ENCODE data around the gene SPNS3.
A peak's percentile ranks its signal among the peaks of the same experiment; 100 is the strongest.

Gene SPNS3

GRCh38 chr17:4478318-4478830 is 44.6 kb downstream of the SPNS3 start:
- peak overlapping the region; percentile 9 to 90 for H3K27ac ChIP-seq (ENCODE audit: low read depth in 2 of 2, low read length in 2 of 2)
- no peaks in the 10 kb centered on the region for H3K9me3 ChIP-seq (ENCODE audit: control insufficient read depth in 2 of 2, low read length in 2 of 2)
- H3K36me3 ChIP-seq (ENCODE audit: control insufficient read depth in 2 of 2, insufficient read depth in 2 of 2, low read length in 2 of 2), result no peaks in the 10 kb centered on the region
- peaks cover 48 to 70% of the 10 kb centered on the region in 2 donors for H3K4me1 ChIP-seq (ENCODE audit: control insufficient read depth in 2 of 2, insufficient read depth in 2 of 2, low read length in 2 of 2)
- no peak overlapping the region for H3K4me3 ChIP-seq (ENCODE audit: low read length in 2 of 2)
- H3K27me3 ChIP-seq (ENCODE audit: control insufficient read depth in 2 of 2, insufficient read depth in 2 of 2, low read length in 2 of 2), result no peaks in the 10 kb centered on the region
- H3K9ac ChIP-seq (ENCODE audit: low read depth in 1 of 2, low read length in 2 of 2), result peak overlapping the region in 1 of 2 donors; percentile 4

- Histone ChIP-seq H3K9me3 (ENCODE audit: control insufficient read depth in 2 of 2, low read length in 2 of 2) (no peaks in the 10 kb centered on the region), H3K9ac (ENCODE audit: low read depth in 1 of 2, low read length in 2 of 2) (peak overlapping the region; percentile 24 to 67), H3K27ac (ENCODE audit: low read depth in 2 of 2, low read length in 2 of 2) (peak overlapping the region; percentile 90 to 94), H3K4me1 (ENCODE audit: control insufficient read depth in 2 of 2, insufficient read depth in 2 of 2, low read length in 2 of 2) (peaks cover 54 to 77% of the 10 kb centered on the region in 2 donors), H3K36me3 (ENCODE audit: control insufficient read depth in 2 of 2, insufficient read depth in 2 of 2, low read length in 2 of 2) (no peaks in the 10 kb centered on the region), H3K4me3 (ENCODE audit: low read length in 2 of 2) (peak overlapping the region in 1 of 2 donors; percentile 48), H3K27me3 (ENCODE audit: control insufficient read depth in 2 of 2, insufficient read depth in 2 of 2, low read length in 2 of 2) (no peaks in the 10 kb centered on the region)
Observed at GRCh38 chr17:4479340-4479981, 45.7 kb downstream of the SPNS3 start.

GRCh38 chr17:4479982-4480751 is 46.4 kb downstream of the SPNS3 start:
- peaks cover 54 to 77% of the 10 kb centered on the region in 2 donors for H3K4me1 ChIP-seq (ENCODE audit: control insufficient read depth in 2 of 2, insufficient read depth in 2 of 2, low read length in 2 of 2)
- H3K9ac ChIP-seq (ENCODE audit: low read depth in 1 of 2, low read length in 2 of 2), result peak overlapping the region; percentile 60 to 76
- peak overlapping the region; percentile 13 to 28 for H3K4me3 ChIP-seq (ENCODE audit: low read length in 2 of 2)
- no peaks in the 10 kb centered on the region for H3K36me3 ChIP-seq (ENCODE audit: control insufficient read depth in 2 of 2, insufficient read depth in 2 of 2, low read length in 2 of 2)
- H3K9me3 ChIP-seq (ENCODE audit: control insufficient read depth in 2 of 2, low read length in 2 of 2), result no peaks in the 10 kb centered on the region
- H3K27ac ChIP-seq (ENCODE audit: low read depth in 2 of 2, low read length in 2 of 2), result peak overlapping the region; percentile 90 to 94
- H3K27me3 ChIP-seq (ENCODE audit: control insufficient read depth in 2 of 2, insufficient read depth in 2 of 2, low read length in 2 of 2), result no peaks in the 10 kb centered on the region

- H3K9ac ChIP-seq (ENCODE audit: low read depth in 1 of 2, low read length in 2 of 2), result peak overlapping the region; percentile 58 to 76
- H3K4me3 ChIP-seq (ENCODE audit: low read length in 2 of 2), result peak overlapping the region; percentile 28 to 59
- H3K27ac ChIP-seq (ENCODE audit: low read depth in 2 of 2, low read length in 2 of 2), result peak overlapping the region; percentile 90 to 94
- no peaks in the 10 kb centered on the region for H3K9me3 ChIP-seq (ENCODE audit: control insufficient read depth in 2 of 2, low read length in 2 of 2)
- no peaks in the 10 kb centered on the region for H3K36me3 ChIP-seq (ENCODE audit: control insufficient read depth in 2 of 2, insufficient read depth in 2 of 2, low read length in 2 of 2)
- peaks cover 52 to 72% of the 10 kb centered on the region in 2 donors for H3K4me1 ChIP-seq (ENCODE audit: control insufficient read depth in 2 of 2, insufficient read depth in 2 of 2, low read length in 2 of 2)
- no peaks in the 10 kb centered on the region for H3K27me3 ChIP-seq (ENCODE audit: control insufficient read depth in 2 of 2, insufficient read depth in 2 of 2, low read length in 2 of 2)
Observed at GRCh38 chr17:4480929-4481898, 47.5 kb downstream of the SPNS3 start.

- H3K4me1 ChIP-seq (ENCODE audit: control insufficient read depth in 2 of 2, insufficient read depth in 2 of 2, low read length in 2 of 2), result peaks cover 42 to 60% of the 10 kb centered on the region in 2 donors
- peak overlapping the region; percentile 24 to 78 for H3K9ac ChIP-seq (ENCODE audit: low read depth in 1 of 2, low read length in 2 of 2)
- H3K36me3 ChIP-seq (ENCODE audit: control insufficient read depth in 2 of 2, insufficient read depth in 2 of 2, low read length in 2 of 2), result no peaks in the 10 kb centered on the region
Observed at GRCh38 chr17:4482338-4483011, 48.7 kb downstream of the SPNS3 start.

GRCh38 chr17:4483012-4483840 is 49.5 kb downstream of the SPNS3 start:
- Histone ChIP-seq H3K27ac (ENCODE audit: low read depth in 2 of 2, low read length in 2 of 2) (peak overlapping the region; percentile 85 to 95), H3K36me3 (ENCODE audit: control insufficient read depth in 2 of 2, insufficient read depth in 2 of 2, low read length in 2 of 2) (no peaks in the 10 kb centered on the region)

More at GRCh38 chr17:4482338-4483011, 48.7 kb downstream of the SPNS3 start:
- Histone ChIP-seq H3K27me3 (ENCODE audit: control insufficient read depth in 2 of 2, insufficient read depth in 2 of 2, low read length in 2 of 2) (no peaks in the 10 kb centered on the region), H3K4me3 (ENCODE audit: low read length in 2 of 2) (peak overlapping the region in 1 of 2 donors; percentile 61), H3K27ac (ENCODE audit: low read depth in 2 of 2, low read length in 2 of 2) (peak overlapping the region; percentile 85 to 95), H3K9me3 (ENCODE audit: control insufficient read depth in 2 of 2, low read length in 2 of 2) (no peaks in the 10 kb centered on the region)

GRCh38 chr17:4485676-4486646 is 52.2 kb downstream of the SPNS3 start:
- Histone ChIP-seq H3K9me3 (ENCODE audit: control insufficient read depth in 2 of 2, low read length in 2 of 2) (no peaks in the 10 kb centered on the region), H3K27ac (ENCODE audit: low read depth in 2 of 2, low read length in 2 of 2) (peak overlapping the region in 1 of 2 donors; percentile 16), H3K9ac (ENCODE audit: low read depth in 1 of 2, low read length in 2 of 2) (peak overlapping the region in 1 of 2 donors; percentile 14), H3K36me3 (ENCODE audit: control insufficient read depth in 2 of 2, insufficient read depth in 2 of 2, low read length in 2 of 2) (no peaks in the 10 kb centered on the region), H3K27me3 (ENCODE audit: control insufficient read depth in 2 of 2, insufficient read depth in 2 of 2, low read length in 2 of 2) (no peaks in the 10 kb centered on the region), H3K4me1 (ENCODE audit: control insufficient read depth in 2 of 2, insufficient read depth in 2 of 2, low read length in 2 of 2) (peaks cover 27 to 30% of the 10 kb centered on the region in 2 donors), H3K4me3 (ENCODE audit: low read length in 2 of 2) (peak overlapping the region in 1 of 2 donors; percentile 41)

More at GRCh38 chr17:4483012-4483840, 49.5 kb downstream of the SPNS3 start:
- Histone ChIP-seq H3K27me3 (ENCODE audit: control insufficient read depth in 2 of 2, insufficient read depth in 2 of 2, low read length in 2 of 2) (no peaks in the 10 kb centered on the region), H3K4me3 (ENCODE audit: low read length in 2 of 2) (peak overlapping the region in 1 of 2 donors; percentile 61), H3K9ac (ENCODE audit: low read depth in 1 of 2, low read length in 2 of 2) (peak overlapping the region; percentile 17 to 78), H3K4me1 (ENCODE audit: control insufficient read depth in 2 of 2, insufficient read depth in 2 of 2, low read length in 2 of 2) (peaks cover 42 to 56% of the 10 kb centered on the region in 2 donors), H3K9me3 (ENCODE audit: control insufficient read depth in 2 of 2, low read length in 2 of 2) (no peaks in the 10 kb centered on the region)

- Histone ChIP-seq H3K27me3 (ENCODE audit: control insufficient read depth in 2 of 2, insufficient read depth in 2 of 2, low read length in 2 of 2) (no peaks in the 10 kb centered on the region), H3K9me3 (ENCODE audit: control insufficient read depth in 2 of 2, low read length in 2 of 2) (no peaks in the 10 kb centered on the region), H3K36me3 (ENCODE audit: control insufficient read depth in 2 of 2, insufficient read depth in 2 of 2, low read length in 2 of 2) (no peaks in the 10 kb centered on the region), H3K27ac (ENCODE audit: low read depth in 2 of 2, low read length in 2 of 2) (no peak overlapping the region), H3K4me3 (ENCODE audit: low read length in 2 of 2) (no peak overlapping the region), H3K9ac (ENCODE audit: low read depth in 1 of 2, low read length in 2 of 2) (no peak overlapping the region), H3K4me1 (ENCODE audit: control insufficient read depth in 2 of 2, insufficient read depth in 2 of 2, low read length in 2 of 2) (peaks cover 17 to 19% of the 10 kb centered on the region in 2 donors)
Observed at GRCh38 chr17:4487296-4487695, 53.6 kb downstream of the SPNS3 start.

All from mucosa of rectum (tissue), 2 donors.